HG03460 (cell line): ENCODE data around the gene MISFA.
"Not testable (repeated sequence)": the region's sequence is repeated elsewhere in the genome, so short reads cannot be mapped to it uniquely, and the experiment has no call there.

ENCODE experiments used
- ATAC-seq: cut with Tn5 transposase; IDR thresholded peaks from one replicate; pipeline ENCODE4 v1.9.1; 2021; ENCODE audit not compliant: unreplicated experiment

MISFA gene

DNA sequence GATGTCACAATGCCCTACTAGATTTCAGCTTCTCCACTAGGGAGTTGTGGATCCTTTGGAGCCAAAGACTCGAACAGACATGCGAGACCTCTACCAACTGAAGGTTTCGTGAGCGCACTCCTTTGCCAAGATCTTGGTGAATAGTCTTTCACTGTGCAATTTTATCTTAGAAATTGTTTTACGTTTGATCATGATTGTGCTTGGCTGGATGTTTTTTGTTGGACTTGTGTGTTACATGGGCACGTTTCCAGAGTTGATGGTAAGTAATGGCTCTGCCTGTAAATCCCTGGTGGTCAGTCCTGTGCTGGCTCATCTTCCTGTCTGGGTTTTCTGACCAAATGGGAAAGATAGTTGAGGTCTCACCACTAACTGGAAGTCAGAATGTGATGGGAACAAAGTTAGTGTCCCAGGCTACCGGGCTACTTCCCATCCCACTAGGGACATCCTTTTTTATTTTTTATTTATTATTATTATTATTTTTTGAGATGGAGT, at the start of gene MISFA:
Gene MISFA (plus strand): TSS at position 51 of the 492 bp plus-strand sequence. CDS start 140 bp downstream, at position 191.
- no peak for ATAC-seq

DNA sequence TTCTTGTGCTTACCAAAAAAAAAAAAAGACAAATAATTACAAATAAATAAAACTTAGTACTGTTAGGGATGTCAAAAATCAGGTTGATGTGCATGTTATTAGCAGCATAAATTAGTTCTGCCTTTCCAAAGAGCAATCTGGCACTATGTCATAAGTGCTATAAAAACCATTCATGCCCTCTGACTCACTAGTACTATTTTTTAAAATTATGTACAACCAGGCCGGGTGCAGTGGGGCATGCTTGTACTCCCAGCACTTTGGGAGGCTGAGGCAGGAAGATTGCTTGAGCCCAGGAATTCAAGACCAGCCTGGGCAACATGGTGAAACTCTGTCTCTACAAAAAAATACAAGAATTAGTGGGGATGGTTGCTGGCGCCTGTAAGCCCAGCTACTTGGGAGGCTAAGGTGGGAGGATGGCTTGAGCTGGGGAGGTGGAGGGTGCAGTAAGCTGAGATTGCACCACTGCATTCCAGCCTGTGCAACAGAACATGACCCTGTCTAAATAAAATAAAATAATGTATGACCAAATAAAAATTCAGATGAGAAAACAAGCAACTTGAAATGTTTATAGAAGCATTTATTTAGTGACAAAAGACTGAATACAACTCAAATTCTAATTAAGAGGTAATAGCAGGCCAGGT, 36.4 kb upstream of the MISFA start:
- ATAC-seq, result no peak

DNA sequence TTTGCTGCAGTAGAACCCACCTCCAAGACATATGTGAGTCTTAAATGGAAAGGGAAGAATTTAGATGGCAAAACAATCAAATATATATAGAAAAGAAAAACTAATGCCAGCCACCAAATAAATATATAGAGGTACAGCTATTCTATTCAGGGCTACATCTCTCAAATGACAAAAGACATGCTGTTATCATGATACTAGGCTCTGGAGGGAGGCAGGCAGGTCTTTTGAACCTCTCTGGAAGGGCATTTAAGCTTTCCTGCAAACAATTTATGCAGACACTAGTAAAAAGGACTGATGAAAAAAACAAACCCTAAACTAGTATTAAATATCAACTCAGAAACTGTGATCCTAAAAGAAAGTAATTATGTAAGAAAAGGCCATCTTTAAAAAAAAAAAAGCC, 35.4 kb upstream of the MISFA start:
- no peak for ATAC-seq

DNA sequence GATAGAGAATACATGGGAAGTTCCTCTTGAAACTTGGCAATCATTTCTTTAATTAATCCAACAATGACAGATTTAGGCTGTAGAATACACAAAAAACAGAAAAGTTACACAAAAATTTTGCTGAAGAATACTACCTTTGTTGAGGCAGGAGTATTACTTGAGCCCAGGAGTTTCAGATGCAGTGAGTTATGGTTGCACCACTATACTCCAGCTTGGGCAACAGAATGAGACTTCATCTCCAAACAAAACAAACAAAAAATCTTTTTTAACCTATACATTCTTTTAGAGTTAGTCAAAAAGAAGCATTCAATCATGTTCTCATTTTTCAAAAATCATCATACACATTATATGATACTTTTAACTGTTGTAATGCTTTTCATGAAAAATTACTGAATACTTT, 33.2 kb upstream of the MISFA start:
- no peak for ATAC-seq

DNA sequence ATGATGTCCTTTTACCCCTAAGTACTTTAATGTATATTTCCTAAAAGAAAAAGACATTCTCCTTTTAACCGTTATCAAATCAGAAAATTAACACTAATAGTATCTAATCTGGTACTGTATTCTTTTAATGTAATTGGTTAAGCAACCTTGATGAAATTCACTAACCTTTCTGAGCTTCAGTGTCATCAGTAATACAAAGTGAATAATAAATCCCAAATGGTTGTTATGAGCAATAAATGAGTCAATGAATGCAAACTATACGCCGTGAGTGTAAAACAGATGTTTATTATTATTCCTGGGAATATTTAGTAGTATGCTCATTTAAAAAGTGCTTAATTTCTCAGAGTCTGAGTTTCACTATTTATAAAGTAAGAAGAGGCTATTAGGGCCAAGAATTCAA, 32.5 kb upstream of the MISFA start:
- no peak for ATAC-seq

DNA sequence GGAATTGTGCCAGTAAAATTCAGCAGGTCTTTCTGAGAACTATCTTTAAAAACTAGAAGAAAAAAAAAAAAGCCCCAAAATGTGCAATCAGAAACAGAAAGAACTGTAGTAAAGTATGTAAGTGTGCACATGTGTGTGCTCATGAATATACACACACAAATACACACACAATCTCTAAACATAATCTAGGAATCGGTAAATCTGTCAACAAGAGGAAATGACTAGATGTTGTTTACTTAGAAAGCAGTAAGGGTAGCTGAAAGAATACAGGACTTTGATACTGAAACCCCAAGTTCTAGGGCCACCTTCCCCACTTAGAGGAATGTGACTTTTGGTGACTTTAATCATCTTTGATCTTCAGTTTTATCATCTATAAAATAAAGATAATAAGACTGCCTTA, 24.2 kb upstream of the MISFA start:
- ATAC-seq, result no peak

DNA sequence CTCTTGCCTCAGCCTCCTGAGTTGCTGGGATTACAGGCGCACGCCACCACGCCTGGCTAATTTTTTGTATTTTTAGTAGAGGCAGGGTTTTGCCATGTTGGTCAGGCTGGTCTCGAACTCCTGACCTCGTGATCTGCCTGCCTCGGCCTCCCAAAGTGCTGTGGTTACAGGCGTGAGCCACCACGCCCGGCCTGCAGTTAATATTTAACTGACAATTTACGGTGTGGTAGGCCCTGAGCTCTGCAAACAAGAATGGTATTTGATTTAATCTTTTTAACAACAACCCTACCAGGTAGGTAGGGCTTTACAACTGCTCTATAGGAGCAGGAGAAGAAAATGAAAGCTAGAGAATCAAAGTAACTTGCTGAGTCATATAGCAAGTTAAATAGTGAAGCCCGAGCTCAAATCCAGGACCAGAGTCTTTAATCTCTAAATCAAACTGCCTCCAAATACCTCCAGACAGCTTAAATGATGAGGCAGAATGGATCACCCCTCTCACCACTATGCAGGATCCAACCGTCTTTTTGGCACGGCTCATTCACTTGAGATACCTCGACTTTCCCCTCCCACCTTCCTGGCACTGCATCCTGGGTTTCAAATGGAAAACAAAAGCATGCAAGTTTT, 20.5 kb upstream of the MISFA start:
- peak; percentile 67 for ATAC-seq

DNA sequence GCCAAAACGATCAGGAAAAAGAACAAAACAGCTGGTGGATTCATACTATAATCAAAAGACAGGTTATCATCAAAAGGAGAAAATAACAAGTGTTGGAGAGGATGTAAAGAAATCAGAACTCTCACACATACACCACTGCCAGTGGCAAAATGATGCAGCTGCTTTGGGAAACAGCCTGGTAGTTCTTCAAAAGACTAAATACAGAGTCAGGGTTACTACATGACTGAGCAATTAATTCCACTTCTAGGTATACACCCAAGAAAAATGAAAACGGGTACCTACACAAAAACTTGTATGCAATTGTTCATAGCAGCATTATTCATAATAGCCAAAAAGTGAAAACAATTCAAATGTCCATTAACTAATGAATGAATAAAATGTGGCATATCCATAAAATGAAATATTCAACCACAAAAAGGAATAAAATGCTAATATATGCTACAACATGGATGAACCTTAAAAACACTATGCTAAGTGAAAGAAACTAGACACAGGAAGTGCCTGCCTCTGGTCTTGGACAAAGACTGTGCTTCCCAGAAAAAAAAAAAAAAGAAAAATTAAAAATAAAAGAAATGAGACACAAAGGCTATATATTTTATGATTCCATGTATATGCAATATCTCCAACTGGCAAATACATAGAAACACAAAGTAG, 19.3 kb upstream of the MISFA start:
- ATAC-seq, result no peak

DNA sequence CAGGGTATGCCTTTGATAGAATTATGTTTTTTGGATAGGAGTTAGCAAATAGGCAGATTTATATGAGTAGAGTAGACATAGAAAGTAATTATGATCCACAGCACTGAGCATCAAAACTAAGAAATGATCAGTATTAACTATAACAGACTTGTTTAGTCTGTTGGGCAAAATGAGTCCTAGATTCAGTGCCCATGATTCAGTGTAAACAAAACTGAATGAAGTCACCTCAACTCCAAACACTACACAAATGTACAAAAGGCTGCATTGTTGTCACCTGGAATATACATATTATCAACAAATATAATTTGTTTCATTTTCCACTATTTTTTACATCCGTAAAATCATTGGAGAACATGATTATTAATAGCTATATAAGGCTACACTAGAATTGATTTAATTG, 17.8 kb upstream of the MISFA start:
- no peak for ATAC-seq

DNA sequence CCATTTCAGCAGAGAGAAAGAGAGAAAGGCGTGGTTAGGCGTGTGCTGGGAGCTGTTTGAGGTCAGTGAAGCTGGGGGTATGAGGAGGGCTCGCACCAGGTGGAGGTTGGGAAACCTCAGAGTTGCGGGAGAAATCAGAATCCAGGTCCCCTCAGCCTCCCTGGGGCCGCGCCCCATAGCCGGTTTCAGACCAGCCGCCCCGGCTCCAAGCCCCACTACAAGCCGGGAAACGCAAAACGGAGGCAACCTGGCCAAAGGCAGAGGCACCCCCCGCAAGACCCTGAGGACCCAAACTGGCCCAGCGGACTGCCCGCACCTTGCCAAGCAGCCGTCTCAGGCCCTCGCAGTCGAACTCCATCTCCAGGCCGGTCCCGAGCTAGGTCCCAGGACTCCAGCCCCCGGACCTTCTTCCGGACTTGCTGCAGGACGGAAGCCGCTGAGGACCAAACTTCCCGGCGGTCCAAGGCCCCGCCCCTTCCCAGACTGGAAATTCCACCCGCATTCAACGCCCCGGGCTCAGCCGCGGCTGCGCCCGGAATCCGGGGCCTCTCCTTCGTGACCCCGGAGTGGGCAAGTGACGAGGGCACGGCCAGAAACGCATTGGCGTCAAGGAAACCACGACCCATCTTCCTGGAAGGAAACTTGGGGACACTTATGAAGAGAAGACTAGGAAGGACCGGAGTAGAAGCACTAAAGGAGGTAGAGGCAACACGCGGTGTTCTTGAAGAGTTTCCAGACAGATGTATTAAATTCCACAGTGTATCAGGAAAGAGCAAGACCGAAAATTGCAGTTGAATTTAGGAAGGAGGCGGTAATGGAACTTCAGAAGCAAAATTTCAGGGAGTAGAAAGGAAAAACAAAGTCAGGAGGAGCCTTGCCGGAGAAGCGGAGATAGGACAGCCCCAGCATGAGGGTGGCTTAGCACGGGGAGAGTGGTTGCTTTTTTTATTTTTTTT, 11.0 kb upstream of the MISFA start, which contains the start of gene UEVLD:
Gene UEVLD (minus strand): TSS at position 438 of the 956 bp plus-strand sequence. CDS start 80 bp downstream, at position 358.
- peak; percentile 53 for ATAC-seq

DNA sequence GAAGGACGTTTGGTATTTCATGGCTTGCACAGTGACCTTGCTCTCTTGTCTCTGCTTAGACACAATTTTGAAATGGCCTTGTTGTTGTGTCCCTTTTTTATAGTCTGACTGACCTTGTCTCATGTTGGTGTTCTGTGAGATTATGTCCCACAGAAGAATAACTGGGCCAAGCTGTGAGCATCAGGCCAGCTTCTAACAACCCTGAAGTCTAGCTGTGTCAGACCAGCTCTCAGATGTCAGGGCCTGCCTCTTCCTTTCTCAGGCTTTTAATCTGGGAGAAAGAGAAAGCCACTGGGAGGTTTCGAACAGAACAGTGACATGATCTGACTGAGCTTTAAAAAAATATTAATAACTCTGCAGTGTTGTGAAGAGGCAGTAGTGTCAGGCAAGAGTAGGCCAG, 9.0 kb upstream of the MISFA start:
- ATAC-seq, result no peak

DNA sequence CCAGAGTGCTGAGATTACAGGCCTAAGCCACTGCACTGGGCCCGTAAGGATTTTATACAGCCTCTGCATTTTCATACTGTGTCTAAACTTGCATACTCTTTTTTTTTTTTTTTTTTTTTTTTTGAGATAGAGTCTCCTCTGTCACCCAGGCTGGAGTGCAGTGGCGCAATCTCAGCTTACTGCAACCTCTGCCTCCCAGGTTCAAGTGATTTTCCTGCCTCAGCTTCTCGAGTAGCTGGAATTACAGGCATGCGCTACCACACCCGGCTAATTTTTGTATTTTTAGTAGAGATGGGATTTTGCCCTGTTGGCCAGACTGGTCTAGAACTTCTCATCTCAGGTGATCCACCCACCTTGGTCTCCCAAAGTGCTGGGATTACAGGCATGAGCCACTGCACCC, 5.5 kb upstream of the MISFA start:
- not testable (repeated sequence) for ATAC-seq

DNA sequence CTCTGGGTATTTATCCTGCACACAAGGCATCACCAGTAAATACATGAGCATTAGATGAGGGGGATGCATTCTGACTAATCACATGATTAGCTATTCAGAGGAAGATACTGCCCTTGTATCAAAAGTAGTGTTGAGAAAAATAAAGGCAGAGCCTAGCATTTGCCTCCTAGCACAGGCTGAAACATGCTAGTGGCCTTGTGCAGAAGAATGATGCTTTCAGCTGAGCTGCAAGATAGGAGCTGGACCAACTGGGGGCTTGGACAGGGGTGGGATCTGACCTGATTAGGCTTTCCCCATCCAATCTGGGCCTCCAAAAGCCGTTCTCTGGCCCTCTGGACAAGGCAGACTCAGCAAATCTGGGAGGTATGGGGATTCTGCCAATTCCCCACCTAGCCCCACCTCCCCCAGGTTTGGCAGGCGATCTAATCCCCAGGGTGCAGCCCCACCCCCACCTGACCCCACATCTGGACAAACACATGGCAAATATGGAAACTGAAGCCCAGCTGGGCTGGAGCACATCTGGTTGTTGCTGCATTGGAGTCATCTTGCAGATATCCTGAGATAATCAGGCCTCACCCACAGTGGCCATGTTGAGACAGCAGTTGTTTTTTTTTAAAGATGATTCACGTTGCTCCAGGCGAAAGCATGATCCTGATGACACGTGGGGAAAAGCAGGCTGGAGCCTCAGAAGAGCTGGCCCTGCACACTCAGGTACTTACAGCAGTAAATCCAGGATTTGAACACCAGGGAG, 4.4 kb upstream of the MISFA start:
- no peak for ATAC-seq

DNA sequence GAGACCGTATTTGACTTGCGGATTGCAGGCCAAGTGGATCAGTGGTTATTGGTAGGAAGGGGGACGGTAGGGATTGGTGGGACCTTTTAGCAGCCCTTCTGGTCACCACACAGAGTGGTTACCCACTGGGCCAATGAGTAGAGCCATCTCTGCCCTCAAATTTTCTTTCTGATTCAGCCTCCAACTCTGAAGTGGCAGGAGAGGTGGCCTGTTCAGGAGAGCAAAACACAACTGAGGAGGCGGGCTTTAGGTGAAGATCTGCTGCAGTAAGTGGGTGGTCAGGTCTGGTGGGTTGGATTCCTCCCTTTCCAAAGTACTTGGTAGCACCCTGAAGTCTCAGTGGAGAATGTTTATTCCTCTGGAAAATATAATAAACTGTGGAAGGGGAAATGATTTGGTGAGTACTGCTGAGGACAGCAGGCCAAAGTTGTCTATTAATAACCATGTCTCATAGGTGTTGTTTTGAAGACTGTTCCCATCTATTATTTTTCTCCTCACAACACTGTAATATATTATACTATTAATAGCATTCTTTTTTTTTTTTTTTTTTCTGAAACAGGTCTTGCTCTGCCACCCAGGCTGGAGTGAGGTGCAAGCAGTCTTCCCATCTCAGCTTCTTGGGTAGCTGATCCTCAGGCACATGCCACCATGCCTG, 1.5 kb downstream of the MISFA start:
- ATAC-seq, result no peak

DNA sequence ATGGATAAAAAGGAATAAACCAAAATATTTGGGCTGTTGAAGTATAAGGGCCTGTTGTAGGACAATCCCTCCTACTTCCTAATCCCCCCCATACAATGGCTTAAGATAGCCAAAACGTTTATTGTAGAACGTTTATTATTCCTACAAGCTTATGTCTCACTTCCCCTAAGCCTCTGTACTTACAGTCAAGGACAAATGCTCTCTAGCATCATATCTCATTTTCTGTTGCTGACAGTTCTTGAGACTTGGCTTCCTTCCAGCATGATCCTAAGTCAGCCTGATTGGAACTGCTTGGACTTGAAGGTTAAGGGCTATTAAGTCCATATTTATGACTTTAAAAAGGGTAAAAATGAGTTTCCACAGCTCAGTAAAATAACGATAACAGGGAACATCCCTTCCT, 8.8 kb downstream of the MISFA start:
- no peak for ATAC-seq

DNA sequence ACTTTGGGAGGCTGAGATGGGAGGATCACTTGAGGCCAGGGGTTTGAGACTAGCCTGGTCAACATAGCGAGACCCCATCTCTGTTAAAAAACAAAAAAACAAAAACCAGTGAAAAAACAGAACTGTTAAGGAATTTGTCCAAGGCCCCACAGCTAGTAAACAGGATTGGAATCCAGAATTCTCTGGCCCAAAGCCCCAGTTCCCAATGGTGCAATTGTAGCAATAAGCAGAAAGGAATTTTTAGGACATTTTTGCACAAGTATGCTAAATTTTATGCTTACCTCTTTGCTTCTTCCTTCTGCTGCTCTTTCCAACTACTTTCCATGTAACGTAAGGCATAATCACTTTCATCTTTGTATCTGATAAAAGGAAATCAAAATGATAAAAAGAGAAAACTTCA, 11.6 kb downstream of the MISFA start:
- no peak for ATAC-seq

DNA sequence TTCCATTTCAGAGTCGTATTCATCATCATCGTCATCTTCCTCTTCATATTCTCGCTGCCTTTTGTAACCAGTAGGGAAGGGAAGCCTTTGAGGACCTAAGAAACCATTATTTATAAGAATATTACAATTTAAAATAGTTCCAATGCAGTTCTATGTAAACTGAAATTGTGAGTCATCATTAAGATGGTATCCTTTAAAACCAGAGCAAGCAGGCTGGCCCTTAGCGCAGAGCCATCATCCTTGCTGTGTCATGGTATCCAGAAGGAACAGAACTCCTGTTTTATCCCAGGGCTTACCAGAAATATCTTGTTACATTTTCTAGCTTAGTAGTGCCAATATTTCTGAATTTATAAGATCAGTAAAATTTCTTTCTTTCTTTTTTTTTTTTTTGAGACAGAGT, 12.8 kb downstream of the MISFA start:
- no peak for ATAC-seq

DNA sequence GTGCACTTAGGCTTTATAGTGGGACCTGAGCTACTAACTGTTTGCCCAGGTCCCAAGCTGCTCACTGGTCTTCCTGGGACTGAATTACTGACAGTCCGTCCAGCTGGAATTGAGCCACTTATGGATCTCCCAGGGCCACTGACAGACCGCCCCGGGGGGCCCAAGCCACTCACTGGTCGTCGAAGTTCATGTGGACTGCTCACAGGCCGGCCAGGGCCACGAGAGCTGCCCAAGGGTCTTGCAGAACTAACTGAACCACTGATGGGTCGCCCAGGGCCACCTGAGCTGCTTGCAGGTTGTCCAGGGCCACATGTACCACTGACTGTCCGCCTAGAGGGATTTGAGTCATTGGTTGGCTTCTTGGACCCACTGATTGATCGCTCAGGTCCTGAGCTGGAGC, 15.1 kb downstream of the MISFA start:
- no peak for ATAC-seq

DNA sequence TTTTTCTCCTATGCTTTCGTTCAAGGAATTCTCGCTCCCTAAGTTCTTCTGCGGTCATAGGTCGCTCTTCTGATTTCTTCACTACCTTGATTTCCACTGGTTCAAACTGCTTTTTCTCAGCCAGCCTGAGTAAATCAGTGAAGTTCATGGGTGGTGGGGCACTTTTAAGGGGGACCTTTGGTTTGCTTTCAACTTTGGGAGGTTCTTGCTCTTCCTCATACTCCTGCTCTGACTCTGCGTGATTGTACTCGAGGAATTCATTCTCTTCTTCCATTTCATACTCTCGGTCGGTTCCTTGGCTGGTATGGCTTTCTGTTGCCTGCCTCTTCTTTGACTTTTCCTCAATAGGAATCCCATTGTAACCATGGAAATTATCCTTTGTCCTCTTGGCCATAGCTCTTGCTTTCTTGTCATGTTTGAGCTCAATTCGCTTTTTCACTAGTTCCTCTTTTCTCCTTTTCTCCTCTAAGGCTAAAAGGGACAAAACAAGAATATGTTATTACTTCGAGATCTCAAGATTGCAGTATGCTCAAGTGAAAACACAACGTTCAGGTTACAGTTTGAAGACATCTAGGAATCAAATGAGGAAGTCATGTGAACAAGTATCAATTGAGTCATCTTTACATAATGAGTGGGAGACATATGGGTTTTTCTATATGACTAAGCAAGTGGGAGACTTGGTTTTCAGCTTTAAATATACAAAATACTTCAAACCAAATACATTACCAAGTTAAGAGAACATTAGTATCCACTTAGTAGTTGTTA, 16.2 kb downstream of the MISFA start:
- peak; percentile 93 for ATAC-seq
